Activated CD4-positive, alpha-beta T cell treated with anti-CD3 and anti-CD28 coated beads for 24 hours (primary cell): Measurements from ENCODE around the gene MARK1.

Experiments used
- DNase-seq, 2 donors: peaks; one replicate each; pipeline ENCODE4 v3.0.0-alpha.2; 2020; ENCODE audit warnings: low read depth in 2 of 2

The MARK1 gene

DNA sequence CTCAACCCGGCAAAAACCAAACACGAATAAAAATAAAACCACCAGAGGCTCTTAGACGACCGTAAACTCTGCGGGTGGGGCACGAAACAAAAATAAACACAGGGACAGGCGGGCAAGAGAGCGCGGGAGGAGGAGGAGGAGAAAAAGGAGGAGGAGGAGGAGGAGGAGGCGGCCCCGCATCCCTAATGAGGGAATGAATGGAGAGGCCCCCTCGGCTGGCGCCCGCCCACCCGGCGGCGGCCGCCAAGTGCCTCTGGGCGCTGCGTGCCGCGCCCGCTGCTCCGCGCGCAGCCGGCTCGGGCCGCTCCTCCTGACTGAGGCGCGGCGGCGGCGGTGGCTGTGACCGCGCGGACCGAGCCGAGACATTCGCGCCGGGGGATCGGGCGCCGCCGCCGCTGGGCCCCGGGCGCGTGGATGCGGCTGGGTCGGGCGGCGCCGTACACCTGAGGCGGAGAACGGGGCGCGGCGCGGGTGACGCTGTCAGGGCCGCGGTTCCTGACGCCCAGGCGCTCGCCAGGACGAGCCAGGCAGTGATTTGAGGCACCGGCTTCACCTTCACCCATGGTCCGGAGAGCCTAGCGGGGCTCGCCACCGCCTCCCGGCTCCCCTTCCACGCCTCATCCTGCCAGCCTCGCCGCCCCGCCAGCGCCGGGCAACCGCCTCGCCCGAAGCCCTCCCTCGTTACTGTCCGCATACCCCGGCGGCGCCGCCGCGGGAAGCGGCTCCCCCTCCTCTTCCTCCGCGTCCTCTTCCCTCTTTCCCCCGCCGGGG, at the start of gene MARK1:
MARK1 (plus strand) TSS at position 229 of the 771 bp plus-strand sequence. CDS start 687 bp downstream, outside the sequence.
- no peak for DNase-seq

DNA sequence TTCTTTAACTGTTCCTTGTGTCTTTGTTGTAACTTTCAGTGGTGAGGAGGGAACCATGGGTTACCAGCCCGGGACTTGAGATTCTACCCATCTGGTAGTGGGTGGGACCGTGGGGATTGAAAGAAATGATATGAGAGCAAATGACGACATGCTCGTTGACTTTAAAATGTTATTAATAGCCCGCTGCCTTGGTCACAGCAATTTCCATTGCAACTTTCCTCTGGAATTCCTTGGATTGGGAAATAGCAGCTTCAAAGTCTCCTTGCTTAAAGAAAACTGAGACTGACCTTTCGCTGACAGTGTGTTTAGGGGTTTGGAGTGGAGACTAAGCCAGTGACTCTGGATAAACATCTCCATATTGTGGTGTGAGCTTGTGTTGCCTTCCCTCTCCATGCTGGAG, 44.2 kb upstream of the MARK1 start:
- DNase-seq, result no peak

DNA sequence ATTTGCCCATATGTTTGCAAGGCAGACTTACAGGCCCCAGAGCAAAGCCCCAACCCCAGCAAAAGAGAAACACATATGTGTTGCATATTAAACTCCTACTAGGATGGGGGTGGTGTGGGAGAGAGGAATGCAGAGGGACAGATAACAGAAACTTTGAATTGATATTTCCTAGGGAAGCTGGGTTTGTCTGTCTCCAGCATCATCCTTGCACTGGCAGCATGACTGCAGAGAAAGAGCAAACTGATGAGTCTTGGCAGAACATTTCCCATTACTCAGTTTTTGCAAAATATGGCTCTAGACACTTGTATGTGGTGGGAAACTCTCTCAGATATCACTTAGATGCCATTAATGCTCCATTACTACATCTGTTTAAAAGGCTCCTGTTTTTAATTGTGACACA, 43.8 kb upstream of the MARK1 start:
- no peak for DNase-seq

DNA sequence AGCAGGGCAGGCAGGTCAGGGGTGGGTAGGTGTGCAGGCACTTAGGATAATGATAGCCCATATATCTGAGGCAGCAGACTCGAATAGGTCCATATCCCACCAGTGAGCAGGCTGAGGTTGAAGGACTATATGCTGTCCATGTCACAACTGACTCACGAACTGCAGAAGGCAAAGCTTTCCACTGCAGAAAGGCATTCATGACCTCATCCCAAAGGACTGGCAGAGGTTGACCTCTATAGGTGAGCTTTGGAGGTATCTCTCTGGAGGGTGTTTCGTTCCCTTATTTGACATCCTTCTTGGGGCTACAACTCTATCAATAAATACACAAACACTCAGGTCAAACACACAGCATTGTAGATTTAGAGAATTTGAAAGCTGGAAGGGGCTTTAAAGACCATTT, 42.8 kb upstream of the MARK1 start:
- DNase-seq, result no peak

DNA sequence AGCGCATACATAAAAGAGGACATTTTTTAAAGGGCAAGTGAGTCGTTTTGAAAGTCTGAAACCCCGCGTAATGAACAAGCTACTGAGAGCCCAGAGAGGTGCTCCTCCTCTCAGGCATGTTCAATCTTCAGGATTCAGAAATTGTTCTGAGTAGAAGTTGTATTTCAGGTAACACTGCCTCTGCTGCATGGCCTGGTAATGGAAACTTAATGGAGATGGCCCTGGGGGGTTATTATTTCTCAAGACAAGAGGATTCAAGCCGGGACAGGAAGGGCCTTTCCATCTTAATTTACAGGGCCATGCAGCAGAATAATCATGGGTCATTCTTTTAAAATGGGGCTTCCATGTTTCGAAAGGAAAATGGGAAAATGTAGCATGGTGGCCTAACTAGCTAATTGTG, 42.1 kb upstream of the MARK1 start:
- no peak for DNase-seq

DNA sequence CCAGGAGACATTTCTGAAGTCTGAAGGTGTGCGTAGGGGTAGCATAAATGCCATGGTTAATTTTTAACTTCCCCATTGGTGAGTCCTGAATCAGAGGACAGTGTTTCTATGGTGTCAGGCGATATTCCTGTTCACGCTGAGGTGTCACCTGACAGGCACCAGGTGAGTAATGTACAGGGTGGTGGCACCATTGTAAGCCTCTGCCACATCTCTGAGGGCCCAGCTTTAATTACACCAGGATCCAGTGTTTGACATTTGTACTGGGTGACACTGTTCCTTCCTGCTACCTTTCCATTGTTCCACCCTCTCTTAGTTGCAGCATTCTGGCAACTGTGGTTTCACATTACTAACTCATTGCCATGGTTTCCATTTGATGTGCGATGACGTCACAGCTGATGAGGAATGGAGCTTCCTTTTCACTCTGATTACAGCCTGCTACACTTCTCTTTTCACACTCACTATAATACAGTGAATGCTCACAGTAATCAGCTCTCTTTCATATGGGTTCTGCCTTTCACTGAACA, 40.6 kb upstream of the MARK1 start:
- peak in 1 of 2 donors; percentile 4 for DNase-seq

DNA sequence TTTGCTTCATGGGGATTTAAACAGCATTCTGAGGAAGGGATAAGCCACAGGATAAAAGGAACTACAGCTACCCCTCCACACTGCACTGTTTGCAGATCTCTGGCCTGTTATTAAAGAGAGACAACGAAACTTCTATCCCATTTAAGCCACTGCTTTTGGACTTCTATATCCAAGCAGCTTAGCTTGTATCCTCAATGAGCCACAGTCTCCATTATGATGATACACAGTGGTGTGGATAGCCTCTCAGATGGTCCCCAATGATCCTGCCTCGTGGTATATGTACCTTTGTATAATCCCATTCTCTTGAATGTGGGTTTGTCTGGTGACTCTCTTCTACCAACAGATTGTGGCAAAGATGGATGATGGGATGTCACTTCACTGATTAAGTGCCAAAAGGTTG, 36.0 kb upstream of the MARK1 start:
- no peak for DNase-seq

DNA sequence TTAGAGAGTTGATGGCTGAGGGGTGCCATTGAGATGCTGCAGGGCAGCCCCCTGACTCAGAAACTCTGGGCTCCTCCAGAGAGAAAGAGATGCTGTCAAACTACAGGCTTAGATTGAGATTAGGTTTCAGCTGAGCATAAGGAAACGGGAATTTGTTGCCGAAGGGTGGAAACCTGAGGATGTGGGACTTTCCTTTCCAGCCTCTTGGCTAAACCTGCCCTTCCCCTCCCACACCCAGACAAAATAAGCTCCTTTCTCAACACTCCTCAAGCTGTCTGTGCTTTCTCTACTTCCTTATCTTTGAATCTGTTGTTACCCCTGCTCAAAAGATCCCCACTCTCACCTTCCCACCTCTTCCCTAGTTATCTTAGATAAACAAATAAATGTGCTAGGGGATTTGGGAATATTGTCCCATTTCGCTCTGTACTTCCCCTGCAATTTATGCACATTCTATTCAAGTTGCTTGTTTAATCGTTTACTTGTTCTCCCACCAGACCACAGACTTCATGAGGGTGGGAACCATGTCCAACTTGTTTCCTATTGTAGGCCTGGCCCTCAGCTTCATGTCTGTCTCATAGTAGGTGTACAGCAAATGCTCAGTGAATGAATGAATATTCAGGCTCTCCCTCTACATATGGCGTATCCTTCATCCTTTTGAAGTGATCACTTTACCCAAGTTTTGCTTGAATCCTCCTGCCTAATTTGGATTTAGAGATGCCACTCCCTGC, 30.6 kb upstream of the MARK1 start:
- no peak for DNase-seq

DNA sequence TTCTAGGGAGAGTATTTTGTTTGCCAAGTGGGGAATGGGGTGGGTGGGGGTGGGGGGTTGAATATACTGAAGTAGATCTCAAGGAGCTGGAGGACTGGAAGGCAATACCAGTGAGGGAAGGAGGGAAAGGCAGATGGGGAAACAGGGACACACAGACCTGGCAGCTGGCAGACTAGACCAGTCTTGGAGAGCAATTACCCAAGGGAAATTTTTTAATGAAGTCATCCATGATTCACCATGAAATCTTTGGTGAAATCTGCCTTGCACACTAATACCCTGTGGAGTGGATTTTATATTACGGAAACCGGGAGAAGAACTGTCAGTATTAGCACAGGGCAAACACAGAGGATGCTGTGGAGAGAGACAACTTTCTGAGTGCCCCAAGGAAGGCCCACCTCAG, 29.7 kb upstream of the MARK1 start:
- DNase-seq, result no peak

DNA sequence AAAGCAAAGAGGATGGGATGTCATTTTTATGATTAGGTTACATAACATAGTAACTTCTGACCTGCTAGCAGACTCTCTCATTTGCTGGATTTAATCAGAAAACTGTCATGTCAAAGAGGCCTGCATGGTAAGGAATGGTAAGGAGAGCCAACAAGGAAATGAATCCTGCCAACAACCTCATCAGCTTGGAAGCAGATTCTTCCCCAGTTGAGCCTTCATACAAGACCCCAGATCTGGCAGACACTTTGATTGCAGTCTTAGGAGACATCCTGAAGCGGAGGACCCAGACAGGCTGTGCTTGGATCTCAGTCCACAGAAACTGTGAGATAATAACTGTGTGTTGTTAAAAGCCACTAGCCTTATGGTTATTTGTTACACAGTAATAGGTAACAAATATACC, 27.6 kb upstream of the MARK1 start:
- no peak for DNase-seq

DNA sequence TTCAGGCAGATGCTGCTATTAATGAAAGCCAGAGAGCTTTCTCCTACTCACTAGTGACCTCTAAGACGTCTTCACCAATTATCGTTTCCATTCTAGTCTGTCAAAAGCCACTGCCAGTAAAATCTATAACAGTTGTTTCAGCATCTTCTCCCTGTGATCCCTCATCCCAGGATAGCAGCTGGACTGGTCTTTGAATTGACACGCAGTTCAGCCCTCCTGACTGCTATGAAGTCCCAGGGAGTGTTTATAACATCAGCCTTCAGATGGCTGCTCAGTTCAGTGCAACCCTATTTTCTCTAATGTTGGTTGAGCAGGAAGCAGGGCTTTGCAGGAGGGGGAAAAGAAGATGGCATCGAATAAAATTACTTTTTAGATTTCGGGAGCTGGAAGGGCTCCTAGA, 23.6 kb upstream of the MARK1 start:
- DNase-seq, result no peak

DNA sequence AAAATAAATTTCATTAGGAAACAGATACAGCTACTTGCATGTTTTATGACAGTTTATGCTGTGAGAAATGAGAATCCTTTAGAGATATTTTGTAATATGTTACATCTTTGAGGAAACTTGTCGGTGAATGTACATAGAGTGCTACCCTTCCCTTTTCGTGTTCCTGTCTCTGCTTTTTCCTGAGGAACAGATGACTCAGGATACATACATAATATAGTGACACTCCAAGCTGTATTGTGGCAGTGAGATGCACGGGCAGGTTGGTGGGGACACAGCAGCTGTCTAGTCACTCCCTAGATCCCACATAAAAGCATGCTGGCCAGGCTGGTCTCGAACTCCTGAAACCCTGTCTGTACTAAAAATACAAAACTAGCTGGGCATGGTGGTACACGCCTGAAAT, 20.9 kb upstream of the MARK1 start:
- DNase-seq, result no peak

DNA sequence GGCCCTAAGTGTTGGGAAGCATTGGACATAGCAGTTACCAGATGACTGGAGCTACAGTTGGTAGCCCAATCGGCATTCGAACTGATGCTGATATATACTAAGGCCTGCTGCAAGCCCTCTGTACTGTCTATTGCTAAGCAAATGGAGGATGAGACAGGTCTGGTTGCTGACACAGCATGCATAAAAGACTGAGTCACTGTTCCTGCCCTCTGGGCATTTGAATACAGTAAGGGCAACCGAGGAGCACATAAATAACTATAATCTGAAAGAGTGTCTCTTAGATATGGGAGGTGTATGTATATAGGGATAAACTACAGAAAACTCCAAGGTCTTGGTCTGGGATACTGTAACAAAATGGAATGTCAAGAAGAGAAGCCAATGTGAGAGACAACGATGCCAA, 16.8 kb upstream of the MARK1 start:
- DNase-seq, result no peak

DNA sequence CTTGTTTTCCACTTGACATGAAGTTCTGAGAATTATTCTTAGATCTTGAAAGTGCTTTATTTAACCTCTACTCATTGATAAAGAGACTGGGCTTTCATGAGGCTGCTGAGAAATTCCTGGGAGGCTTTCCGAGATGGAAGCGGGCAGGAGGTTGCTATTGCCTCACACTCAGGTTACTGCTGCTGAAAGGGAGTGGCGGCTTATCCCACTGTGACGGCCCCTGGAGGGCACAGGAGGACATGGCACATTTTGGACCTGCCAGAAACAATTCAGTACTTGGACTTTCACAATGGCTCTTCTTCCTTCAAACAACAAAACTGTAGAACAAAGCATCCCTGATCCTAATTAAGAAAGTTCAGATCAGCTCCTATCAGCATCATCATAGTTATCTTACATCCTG, 16.2 kb upstream of the MARK1 start:
- DNase-seq, result no peak

DNA sequence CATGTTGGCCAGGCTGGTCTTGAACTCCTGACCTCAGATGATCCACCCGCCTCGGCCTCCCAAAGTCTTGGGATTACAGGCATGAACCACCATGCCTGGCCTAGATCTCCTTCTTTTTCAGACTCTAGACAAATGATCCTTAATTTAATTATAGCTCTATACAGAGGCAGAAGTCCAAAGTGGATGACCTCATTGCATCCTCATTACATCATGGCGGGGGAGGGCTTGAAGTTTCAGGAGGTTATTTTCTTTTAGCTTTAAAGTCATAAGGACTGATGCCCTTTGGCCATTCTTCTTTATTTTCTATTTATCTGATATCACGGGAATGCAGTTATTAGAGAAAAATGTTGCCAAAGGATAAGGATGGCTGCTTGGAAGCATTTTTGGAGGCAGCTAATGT, 14.1 kb upstream of the MARK1 start:
- no peak for DNase-seq

DNA sequence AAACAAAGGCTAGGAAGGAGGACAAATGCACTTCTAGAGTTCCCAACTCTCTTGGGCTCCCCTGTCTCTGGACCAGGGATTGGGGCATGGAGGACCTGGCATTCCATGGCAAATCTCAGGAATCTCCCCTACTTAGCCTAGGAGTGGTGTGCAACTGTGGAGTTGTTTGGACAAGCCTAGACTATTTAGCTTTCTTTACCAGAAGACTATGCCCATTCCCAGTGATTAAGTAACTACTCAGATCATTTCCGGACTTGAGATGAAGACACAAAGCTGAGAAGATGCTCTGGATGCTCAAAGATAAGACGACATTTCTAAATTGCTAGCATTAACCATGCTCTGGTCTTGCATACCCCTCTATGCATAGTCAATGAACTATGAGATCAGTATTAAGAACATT, 13.7 kb upstream of the MARK1 start:
- DNase-seq, result no peak

DNA sequence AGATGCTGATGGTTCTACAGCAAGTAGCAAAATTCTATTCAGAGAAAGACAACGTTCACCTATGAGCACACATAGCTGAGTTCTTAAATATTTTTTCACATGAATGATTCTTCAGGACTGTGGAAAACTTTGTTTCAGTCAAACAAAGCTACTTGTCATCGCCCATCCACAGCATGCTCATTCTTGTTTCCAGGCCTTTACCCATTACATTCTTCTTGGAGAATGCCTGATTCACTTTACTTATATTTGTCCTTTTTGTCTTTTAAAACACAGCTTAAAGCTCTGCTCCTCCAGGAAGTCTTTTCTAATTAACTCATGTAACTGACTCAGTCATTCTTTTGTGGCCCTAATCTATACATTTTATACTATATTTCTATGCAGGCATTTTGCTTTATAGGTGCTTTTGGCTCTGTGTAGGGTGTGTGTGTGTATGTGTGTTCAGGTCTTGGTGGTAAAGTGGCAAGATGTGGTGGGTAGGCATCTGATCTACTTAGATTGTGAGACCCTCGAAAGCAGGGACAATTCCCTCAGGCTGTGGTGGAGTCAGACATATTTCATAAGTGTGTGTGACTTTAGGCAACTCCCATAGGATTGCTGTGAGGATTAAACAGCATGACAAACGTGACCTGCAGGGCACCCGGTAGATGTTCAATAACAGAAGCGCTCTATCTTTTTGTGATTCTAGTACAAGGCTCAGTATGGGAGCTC, 11.8 kb upstream of the MARK1 start:
- DNase-seq, result no peak

DNA sequence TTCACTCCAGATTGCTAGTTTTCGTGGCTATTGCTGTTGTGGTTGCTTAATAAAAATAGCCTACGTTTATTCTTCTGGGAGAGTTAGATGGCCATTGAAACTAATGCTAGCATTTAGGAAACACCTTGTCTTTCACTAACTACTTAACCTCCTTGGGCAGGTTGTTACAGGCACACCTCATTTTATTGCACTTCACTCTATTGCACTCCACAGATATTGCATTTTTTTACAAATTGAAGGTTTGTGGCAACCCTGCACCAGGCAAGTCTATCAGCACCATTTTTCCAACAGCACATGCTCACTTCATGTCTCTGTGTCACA, 11.3 kb upstream of the MARK1 start:
- no peak for DNase-seq

DNA sequence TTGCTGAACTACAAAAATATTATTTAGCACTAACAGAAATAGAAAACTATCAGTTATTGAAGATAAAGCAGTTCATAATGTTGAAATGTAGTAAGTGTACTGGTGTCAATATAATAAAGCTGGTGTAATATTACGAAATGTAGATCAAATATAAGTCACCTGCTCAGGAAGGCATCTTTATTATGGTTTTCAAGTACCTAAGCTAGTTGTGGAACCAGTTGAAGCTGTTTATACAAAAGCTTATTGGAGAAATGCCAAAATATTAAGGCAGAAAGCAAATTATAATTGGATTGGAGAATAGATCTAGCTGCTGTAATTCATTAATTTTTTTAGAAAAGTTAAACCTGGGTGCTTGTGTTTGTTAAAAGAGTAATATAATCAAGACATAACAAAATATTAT, 6.2 kb upstream of the MARK1 start:
- DNase-seq, result no peak

DNA sequence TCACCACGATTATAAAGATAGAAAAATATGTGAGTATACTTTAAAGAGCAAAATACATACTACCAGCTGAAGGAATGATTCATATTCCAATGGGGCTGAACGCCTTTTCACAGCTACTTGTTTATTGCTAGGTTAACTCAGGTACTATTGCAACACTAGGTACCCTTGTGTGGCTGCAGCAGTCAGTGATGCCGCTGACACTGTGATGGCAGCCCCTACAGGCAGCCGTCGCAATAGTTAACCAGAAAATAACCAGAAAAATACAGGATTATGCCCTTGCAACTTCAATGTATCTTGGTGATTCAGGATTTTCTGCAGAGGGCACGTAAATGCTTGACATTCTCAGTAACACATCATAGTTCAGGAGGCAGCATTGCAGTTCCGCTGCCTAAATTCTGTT, 1.6 kb upstream of the MARK1 start:
- no peak for DNase-seq

DNA sequence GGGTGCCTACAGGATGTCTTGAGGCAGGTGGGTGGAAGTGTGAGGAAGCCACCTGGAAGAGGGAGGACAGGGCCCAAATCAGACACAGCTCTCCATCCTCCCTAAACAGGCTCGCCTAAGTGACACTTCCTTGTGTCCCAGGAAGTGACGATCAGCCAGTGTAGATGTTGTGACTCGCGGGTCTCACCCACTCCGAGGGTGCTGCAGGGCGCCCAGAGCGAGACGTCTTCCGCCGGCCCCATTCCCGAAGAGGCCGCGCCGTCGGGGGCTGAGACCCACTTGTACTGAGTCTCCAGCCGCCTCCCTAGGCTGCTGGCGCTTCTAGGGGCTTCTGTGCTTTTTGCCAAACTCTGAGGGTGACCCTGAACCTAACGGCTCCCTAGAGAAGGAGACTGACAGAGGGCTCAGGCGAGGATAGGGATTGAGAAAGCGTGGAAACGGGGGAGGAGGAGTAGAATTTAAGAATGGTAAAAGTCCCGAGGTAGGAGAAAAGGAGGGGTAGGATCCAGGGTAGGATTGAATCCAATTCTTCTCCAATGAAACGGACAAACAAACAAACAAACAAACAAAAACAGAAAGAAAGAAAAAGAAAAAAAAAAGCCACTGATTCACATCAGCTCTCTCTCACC, 543 bp upstream of the MARK1 start:
- no peak for DNase-seq
